ENCODE measurements around the gene SGPL1. TPM values are rescaled to one million over a fixed set of nuclear protein-coding genes. Genes with fewer than 3 reads are reported as not detected.

The SGPL1 gene
- polyA plus RNA-seq, 1 donor from 2014 or later = 33.4 TPM

DNA sequence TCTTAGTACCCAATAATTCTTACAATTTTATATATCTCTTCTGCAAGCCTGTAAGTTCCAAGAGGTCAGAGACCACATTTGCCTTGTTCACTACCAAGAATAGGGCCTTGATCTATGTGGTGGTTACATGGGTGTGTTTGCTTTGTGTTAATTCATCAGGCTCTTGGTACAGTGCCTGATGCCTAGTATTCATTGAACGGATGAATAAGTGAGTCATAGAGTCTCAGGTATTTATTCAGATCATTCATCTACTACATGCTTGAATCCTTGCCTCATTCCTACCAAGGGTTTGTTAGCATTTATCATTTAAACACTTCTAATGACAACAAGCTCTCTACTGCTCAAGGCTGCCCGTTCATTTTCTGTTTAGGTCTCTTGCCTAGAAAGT is 11.3 kb upstream of the SGPL1 start:
- H3K79me2 ChIP-seq (replicated peaks; ENCODE audit: insufficient read depth, low read length) = no peaks in the 10 kb centered on the region

DNA sequence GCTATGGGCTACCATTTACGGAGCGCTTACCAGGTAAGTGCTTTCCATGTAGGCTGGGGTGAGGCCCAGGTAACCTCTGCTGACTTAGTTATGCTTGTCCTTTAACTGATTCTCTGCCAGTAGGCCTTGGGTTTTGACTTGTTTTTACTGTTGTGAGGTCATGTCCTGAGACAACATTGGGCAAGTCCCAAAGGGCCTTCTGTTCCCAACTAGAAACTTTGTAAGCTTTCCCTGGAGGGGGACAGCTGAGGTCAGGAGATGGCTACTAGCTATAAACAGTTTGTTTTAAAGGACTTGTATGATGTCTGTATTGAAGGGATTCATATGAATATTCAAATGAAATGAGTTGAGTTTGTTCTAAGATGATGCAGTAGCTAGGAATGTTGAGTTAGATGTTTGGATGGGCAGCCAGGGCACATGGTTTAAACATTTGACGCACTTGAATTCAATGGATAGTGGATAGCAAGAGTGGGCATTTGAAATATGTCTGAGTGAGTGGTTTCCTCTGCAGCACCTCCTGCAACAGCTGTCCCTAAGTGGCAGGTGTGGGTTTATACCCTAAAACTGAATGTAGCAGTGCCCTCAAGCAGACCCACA is 10.0 kb upstream of the SGPL1 start:
- Histone ChIP-seq H4K20me1 (ENCODE audit: insufficient read depth) (no peaks in the 10 kb centered on the region), H2AFZ (ENCODE audit: low read depth, low read length) (no peak overlapping the region), H3K27me3 (ENCODE audit: insufficient read depth, low read depth, low read length) (no peaks in the 10 kb centered on the region), H3K4me3 (ENCODE audit: low read length) (no peak overlapping the region), H3K9ac (ENCODE audit: low read length) (no peak overlapping the region), H3K9me2 (ENCODE audit: insufficient read depth, low read length) (no peaks in the 10 kb centered on the region), H3K9me3 (ENCODE audit: low read length) (no peaks in the 10 kb centered on the region), H3K27ac (ENCODE audit: low read length) (no peak overlapping the region), H3K36me3 (ENCODE audit: insufficient read depth, low read length) (no peaks in the 10 kb centered on the region), H3K4me2 (ENCODE audit: low read length) (no peak overlapping the region), H3K79me2 (replicated peaks; ENCODE audit: insufficient read depth, low read length) (no peaks in the 10 kb centered on the region), H3F3A (ENCODE audit: insufficient read depth, low read length, poor library complexity, severe bottlenecking) (no peaks in the 10 kb centered on the region)
- no peak for TF ChIP-seq TAF1 (IDR thresholded peaks at IDR 0.05; ENCODE audit: low read depth)
- no peak for TF ChIP-seq SMC3 (conservative IDR thresholded peaks at IDR 0.05; ENCODE audit: poor library complexity)

More for the DNA sequence above, 11.3 kb upstream of the SGPL1 start:
- no peak overlapping the region for H3K27ac ChIP-seq (ENCODE audit: low read length)
- no peaks in the 10 kb centered on the region for H4K20me1 ChIP-seq (ENCODE audit: insufficient read depth)
- TF ChIP-seq, protein P1, sequence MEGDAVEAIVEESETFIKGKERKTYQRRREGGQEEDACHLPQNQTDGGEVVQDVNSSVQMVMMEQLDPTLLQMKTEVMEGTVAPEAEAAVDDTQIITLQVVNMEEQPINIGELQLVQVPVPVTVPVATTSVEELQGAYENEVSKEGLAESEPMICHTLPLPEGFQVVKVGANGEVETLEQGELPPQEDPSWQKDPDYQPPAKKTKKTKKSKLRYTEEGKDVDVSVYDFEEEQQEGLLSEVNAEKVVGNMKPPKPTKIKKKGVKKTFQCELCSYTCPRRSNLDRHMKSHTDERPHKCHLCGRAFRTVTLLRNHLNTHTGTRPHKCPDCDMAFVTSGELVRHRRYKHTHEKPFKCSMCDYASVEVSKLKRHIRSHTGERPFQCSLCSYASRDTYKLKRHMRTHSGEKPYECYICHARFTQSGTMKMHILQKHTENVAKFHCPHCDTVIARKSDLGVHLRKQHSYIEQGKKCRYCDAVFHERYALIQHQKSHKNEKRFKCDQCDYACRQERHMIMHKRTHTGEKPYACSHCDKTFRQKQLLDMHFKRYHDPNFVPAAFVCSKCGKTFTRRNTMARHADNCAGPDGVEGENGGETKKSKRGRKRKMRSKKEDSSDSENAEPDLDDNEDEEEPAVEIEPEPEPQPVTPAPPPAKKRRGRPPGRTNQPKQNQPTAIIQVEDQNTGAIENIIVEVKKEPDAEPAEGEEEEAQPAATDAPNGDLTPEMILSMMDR (IDR thresholded peaks at IDR 0.05; ENCODE audit: poor library complexity, severe bottlenecking) = no peak
- TF ChIP-seq RAD21 (conservative IDR thresholded peaks at IDR 0.05) (no peak), MXI1 (conservative IDR thresholded peaks at IDR 0.05; ENCODE audit: poor library complexity, severe bottlenecking) (no peak), EP300 (conservative IDR thresholded peaks at IDR 0.05; ENCODE audit: poor library complexity, severe bottlenecking) (no peak), POLR2AphosphoS5 (IDR thresholded peaks at IDR 0.05) (no peak), TAF1 (IDR thresholded peaks at IDR 0.05; ENCODE audit: low read depth) (no peak), EZH2 (IDR thresholded peaks at IDR 0.05; ENCODE audit: borderline replicate concordance, insufficient read depth, low read length, poor library complexity, severe bottlenecking) (no peak), SMC3 (conservative IDR thresholded peaks at IDR 0.05; ENCODE audit: poor library complexity) (no peak)
- TF ChIP-seq, protein P2, sequence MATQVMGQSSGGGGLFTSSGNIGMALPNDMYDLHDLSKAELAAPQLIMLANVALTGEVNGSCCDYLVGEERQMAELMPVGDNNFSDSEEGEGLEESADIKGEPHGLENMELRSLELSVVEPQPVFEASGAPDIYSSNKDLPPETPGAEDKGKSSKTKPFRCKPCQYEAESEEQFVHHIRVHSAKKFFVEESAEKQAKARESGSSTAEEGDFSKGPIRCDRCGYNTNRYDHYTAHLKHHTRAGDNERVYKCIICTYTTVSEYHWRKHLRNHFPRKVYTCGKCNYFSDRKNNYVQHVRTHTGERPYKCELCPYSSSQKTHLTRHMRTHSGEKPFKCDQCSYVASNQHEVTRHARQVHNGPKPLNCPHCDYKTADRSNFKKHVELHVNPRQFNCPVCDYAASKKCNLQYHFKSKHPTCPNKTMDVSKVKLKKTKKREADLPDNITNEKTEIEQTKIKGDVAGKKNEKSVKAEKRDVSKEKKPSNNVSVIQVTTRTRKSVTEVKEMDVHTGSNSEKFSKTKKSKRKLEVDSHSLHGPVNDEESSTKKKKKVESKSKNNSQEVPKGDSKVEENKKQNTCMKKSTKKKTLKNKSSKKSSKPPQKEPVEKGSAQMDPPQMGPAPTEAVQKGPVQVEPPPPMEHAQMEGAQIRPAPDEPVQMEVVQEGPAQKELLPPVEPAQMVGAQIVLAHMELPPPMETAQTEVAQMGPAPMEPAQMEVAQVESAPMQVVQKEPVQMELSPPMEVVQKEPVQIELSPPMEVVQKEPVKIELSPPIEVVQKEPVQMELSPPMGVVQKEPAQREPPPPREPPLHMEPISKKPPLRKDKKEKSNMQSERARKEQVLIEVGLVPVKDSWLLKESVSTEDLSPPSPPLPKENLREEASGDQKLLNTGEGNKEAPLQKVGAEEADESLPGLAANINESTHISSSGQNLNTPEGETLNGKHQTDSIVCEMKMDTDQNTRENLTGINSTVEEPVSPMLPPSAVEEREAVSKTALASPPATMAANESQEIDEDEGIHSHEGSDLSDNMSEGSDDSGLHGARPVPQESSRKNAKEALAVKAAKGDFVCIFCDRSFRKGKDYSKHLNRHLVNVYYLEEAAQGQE (IDR thresholded peaks at IDR 0.05; ENCODE audit: borderline replicate concordance) = no peak
- no peaks in the 10 kb centered on the region for H3K27me3 ChIP-seq (ENCODE audit: insufficient read depth, low read depth, low read length)
- H3K9me3 ChIP-seq (ENCODE audit: low read length) = no peaks in the 10 kb centered on the region
- no peak overlapping the region for H2AFZ ChIP-seq (ENCODE audit: low read depth, low read length)
- H3K4me3 ChIP-seq (ENCODE audit: low read length) = no peak overlapping the region
- no peak overlapping the region for H3K9ac ChIP-seq (ENCODE audit: low read length)
- H3K4me2 ChIP-seq (ENCODE audit: low read length) = no peak overlapping the region
- no peaks in the 10 kb centered on the region for H3K36me3 ChIP-seq (ENCODE audit: insufficient read depth, low read length)
- no peaks in the 10 kb centered on the region for H3F3A ChIP-seq (ENCODE audit: insufficient read depth, low read length, poor library complexity, severe bottlenecking)
- no peaks in the 10 kb centered on the region for H3K9me2 ChIP-seq (ENCODE audit: insufficient read depth, low read length)

Data from neural cell (in vitro differentiated cells).